ENCODE results near the gene KRTAP5-3.

Gene KRTAP5-3

GRCh38 chr11:1565173-1565903 is 42.9 kb downstream of the KRTAP5-3 start:
- no peak for DNase-seq (ENCODE audit: low read depth, low spot score)

GRCh38 chr11:1564535-1565172 is 43.6 kb downstream of the KRTAP5-3 start:
- no peak for DNase-seq (ENCODE audit: low read depth, low spot score)

- DNase-seq (ENCODE audit: low read depth, low spot score): no peak
Observed at GRCh38 chr11:1563697-1564534, 44.3 kb downstream of the KRTAP5-3 start.

- DNase-seq (ENCODE audit: low read depth, low spot score): no peak
Observed at GRCh38 chr11:1563149-1563638, 45.1 kb downstream of the KRTAP5-3 start.

GRCh38 chr11:1562469-1563148 is 45.7 kb downstream of the KRTAP5-3 start:
- DNase-seq (ENCODE audit: low read depth, low spot score): no peak

GRCh38 chr11:1561955-1562354 is 46.3 kb downstream of the KRTAP5-3 start:
- DNase-seq (ENCODE audit: low read depth, low spot score): no peak

GRCh38 chr11:1561266-1561665 is 47.0 kb downstream of the KRTAP5-3 start:
- no peak for DNase-seq (ENCODE audit: low read depth, low spot score)

- no peak for DNase-seq (ENCODE audit: low read depth, low spot score)
Observed at GRCh38 chr11:1560649-1561251, 47.5 kb downstream of the KRTAP5-3 start.

- no peak for DNase-seq (ENCODE audit: low read depth, low spot score)
Observed at GRCh38 chr11:1560002-1560648, 48.1 kb downstream of the KRTAP5-3 start.

GRCh38 chr11:1559111-1559951 is 48.9 kb downstream of the KRTAP5-3 start:
- no peak for DNase-seq (ENCODE audit: low read depth, low spot score)

GRCh38 chr11:1558775-1559110 is 49.5 kb downstream of the KRTAP5-3 start:
- DNase-seq (ENCODE audit: low read depth, low spot score): no peak

- DNase-seq (ENCODE audit: low read depth, low spot score): no peak
Observed at GRCh38 chr11:1557904-1558774, 50.1 kb downstream of the KRTAP5-3 start.

Data from activated CD4-positive, CD25-positive, alpha-beta regulatory T cell treated with anti-CD3 and anti-CD28 coated beads, Interleukin-2, amount 50 U/mL, for 16 hours (primary cell).